Esophagus squamous epithelium (tissue), 5 donors: ENCODE results near the gene ZDHHC8. TPM values are rescaled to one million over a fixed set of nuclear protein-coding genes. Genes with fewer than 3 reads are reported as not detected.

Experiments used
- DNase-seq: peaks from one replicate; lab custom pipeline; 2025; lab: John Stamatoyannopoulos, UW
- H3K27ac ChIP-seq, 4 donors: fragments of 200-600 bp; sonication (generic); one replicate each; pipeline ENCODE4 v1.5.1; 2016 to 2019; ENCODE audit warnings: mild to moderate bottlenecking in 1 of 4
- H3K27me3 ChIP-seq, 4 donors: fragments of 200-600 bp; sonication (generic); 1 replicate in 3 of 4; 2 replicates in 1 of 4; pipeline versions ENCODE4 v1.5.1 to v1.6.0; 2017 to 2021; ENCODE audit warnings: antibody characterized with exemption in 1 of 4
- H3K36me3 ChIP-seq, 3 donors: fragments of 200-600 bp; sonication (generic); one replicate each; pipeline ENCODE4 v1.5.1; 2016 to 2019
- H3K4me1 ChIP-seq, 3 donors: fragments of 200-600 bp; sonication (generic); one replicate each; pipeline ENCODE4 v1.5.1; 2017 to 2019
- H3K4me3 ChIP-seq, 4 donors: fragments of 200-600 bp; sonication (generic); 1 replicate in 3 of 4; 2 replicates in 1 of 4; pipeline ENCODE4 v1.5.1; 2016 to 2019; ENCODE audit warnings: mild to moderate bottlenecking in 2 of 4, moderate library complexity in 1 of 4
- H3K9me3 ChIP-seq, 3 donors: fragments of 200-600 bp; sonication (generic); one replicate each; pipeline ENCODE4 v1.5.1; 2016 to 2019
- CTCF ChIP-seq, 6 experiments: fragments of 450-650 bp in 4 of 6; fragments of 200-600 bp in 2 of 6; sonication (generic) in 2 of 6; IDR thresholded peaks; one replicate each; pipeline ENCODE4 v1.5.1; 2016 to 2019; ENCODE audit warnings: antibody characterized with exemption in 6 of 6, mild to moderate bottlenecking in 4 of 6, moderate library complexity in 4 of 6
- POLR2A ChIP-seq, 4 donors: fragments of 450-650 bp; IDR thresholded peaks; one replicate each; pipeline ENCODE4 v1.6.1; 2017; ENCODE audit warnings: antibody characterized with exemption in 4 of 4, mild to moderate bottlenecking in 4 of 4, moderate library complexity in 3 of 4
- WGBS, 2 donors: methylation state at CpG; one replicate each; pipeline ENCODE4 v1.1.5; 2018; 5-methylcytosine and 5-hydroxymethylcytosine counted together
- intact Hi-C: fragments of 100-400 bp; cut with DNase I; formaldehyde crosslinking; loops from one replicate; pipeline ENCODE4 v1.15.0; 2022
- total RNA-seq, 4 donors: library from RNA; depleted of rRNA; stranded (reverse); fragments of >200 nt; gene quantifications; one replicate each; pipeline ENCODE4 v1.1.0, GENCODE V29; 2016
- donor health status: DM: yes; HTN: yes; CAD: no.

ZDHHC8 gene
- total RNA-seq, 4 donors from 2014 or later, result 14.7 to 22.9 (median 18.6) TPM

GRCh38 chr22:20145832-20146223 lies 14.2 kb downstream of the ZDHHC8 start:
- Histone ChIP-seq H3K27ac (no peak overlapping the region), H3K4me3 (no peak overlapping the region), H3K4me1 (peaks cover 0 to 8% (median 0%) of the 10 kb centered on the region in 3 donors), H3K9me3 (no peaks in the 10 kb centered on the region), H3K27me3 (no peaks in the 10 kb centered on the region), H3K36me3 (peaks cover 0 to 50% (median 0%) of the 10 kb centered on the region in 3 donors)
- DNase-seq, result no peak
- intact Hi-C loops, result no loop called here
- 54 to 93% methylated on average over 4 to 6 of the region's 21 CpGs for WGBS, 2 donors
- TF ChIP-seq POLR2A (IDR thresholded peaks at IDR 0.05) (no peak), CTCF (IDR thresholded peaks at IDR 0.05) (no peak)

DNA sequence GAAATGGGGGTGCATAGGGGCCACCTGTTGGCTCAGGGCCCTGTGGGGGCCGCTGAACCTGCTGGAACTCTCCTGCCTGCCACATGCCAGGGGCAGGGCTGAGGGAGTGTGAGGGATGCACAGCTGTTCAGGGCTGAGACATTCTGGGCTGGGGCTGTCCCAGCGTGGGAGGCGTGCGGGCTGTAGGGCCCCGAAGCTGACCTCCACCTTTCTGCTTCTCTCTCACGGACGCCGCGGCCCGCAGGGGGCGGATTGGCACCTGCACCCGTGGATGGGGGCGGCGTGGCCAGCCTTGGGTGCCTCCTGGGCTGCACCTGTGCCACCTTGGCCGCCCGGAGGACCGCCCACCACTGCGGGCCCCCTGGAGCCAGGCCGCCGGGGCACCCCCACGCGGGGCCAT lies 15.2 kb downstream of the ZDHHC8 start:
- intact Hi-C loops, result no loop called here
- Histone ChIP-seq H3K27me3 (no peaks in the 10 kb centered on the region), H3K36me3 (peaks cover 0 to 41% (median 0%) of the 10 kb centered on the region in 3 donors), H3K4me3 (no peak overlapping the region), H3K27ac (no peak overlapping the region), H3K4me1 (peaks cover 0 to 8% (median 0%) of the 10 kb centered on the region in 3 donors), H3K9me3 (no peaks in the 10 kb centered on the region)
- WGBS, 2 donors, result no CpG with 5 or more reads among the region's 22 CpGs
- TF ChIP-seq POLR2A (IDR thresholded peaks at IDR 0.05) (no peak), CTCF (IDR thresholded peaks at IDR 0.05) (no peak)
- no peak for DNase-seq

- intact Hi-C loops, result no loop called here
- Histone ChIP-seq H3K27me3 (no peaks in the 10 kb centered on the region), H3K4me1 (peaks cover 0 to 8% (median 0%) of the 10 kb centered on the region in 3 donors), H3K36me3 (peaks cover 0 to 34% (median 0%) of the 10 kb centered on the region in 3 donors), H3K4me3 (no peak overlapping the region), H3K9me3 (no peaks in the 10 kb centered on the region), H3K27ac (no peak overlapping the region)
- WGBS, 2 donors, result 73% methylated on average over 9 of the region's 14 CpGs; no CpG with 5 or more reads in 1 of the 2 donors
- TF ChIP-seq POLR2A (IDR thresholded peaks at IDR 0.05) (no peak), CTCF (IDR thresholded peaks at IDR 0.05) (no peak)
- DNase-seq, result no peak
These were observed 15.8 kb downstream of the ZDHHC8 start for GRCh38 chr22:20147237-20147988.

GRCh38 chr22:20148414-20148813 lies 16.8 kb downstream of the ZDHHC8 start:
- Histone ChIP-seq H3K4me3 (no peak overlapping the region), H3K9me3 (no peaks in the 10 kb centered on the region), H3K27me3 (no peaks in the 10 kb centered on the region), H3K36me3 (peaks cover 0 to 24% (median 0%) of the 10 kb centered on the region in 3 donors), H3K27ac (no peak overlapping the region), H3K4me1 (peaks cover 0 to 2% (median 0%) of the 10 kb centered on the region in 3 donors)
- no peak for DNase-seq
- no peak for TF ChIP-seq CTCF (IDR thresholded peaks at IDR 0.05)
- TF ChIP-seq POLR2A (IDR thresholded peaks at IDR 0.05), result no peak
- 100% methylated on average over 1 of the region's 18 CpGs; no CpG with 5 or more reads in 1 of the 2 donors for WGBS, 2 donors
- intact Hi-C loops, result no loop called here
